Activated CD8-positive, alpha-beta T cell treated with anti-CD3 and anti-CD28 coated beads for 36 hours (primary cell): Measurements from ENCODE around the gene TCF7L2. TPM values are rescaled to one million over a fixed set of nuclear protein-coding genes. Genes with fewer than 3 reads are reported as not detected.

Experiments used
- ATAC-seq: fragments of 200-7000 bp; cut with Tn5 transposase; one replicate; pipeline ENCODE4 v1.10.0; 2021; ENCODE audit warnings: mild to moderate bottlenecking, moderate library complexity
- CTCF ChIA-PET: fragments of 350-600 bp; sonication (Branson Sonifier 250); formaldehyde crosslinking; loops from one replicate; lab custom pipeline; 2021; ENCODE audit warnings: antibody characterized with exemption; lab: Charles Lee
- POLR2A ChIA-PET: fragments of 350-600 bp; sonication (Branson Sonifier 250); formaldehyde crosslinking; loops from one replicate; lab custom pipeline; 2021; ENCODE audit warnings: antibody characterized with exemption; lab: Charles Lee
- DNase-seq: peaks from one replicate; pipeline ENCODE4 v3.0.0-alpha.2; 2020
- H3K27ac Mint-ChIP-seq: one replicate; pipeline ENCODE4 v1.8.0; 2021; ENCODE audit warnings: mild to moderate bottlenecking, mixed read lengths
- H3K27me3 Mint-ChIP-seq: one replicate; pipeline ENCODE4 v1.8.0; 2021; ENCODE audit warnings: mixed read lengths
- H3K36me3 Mint-ChIP-seq: one replicate; pipeline ENCODE4 v1.8.0; 2021; ENCODE audit warnings: low read depth, mixed read lengths
- H3K4me1 Mint-ChIP-seq: one replicate; pipeline ENCODE4 v1.8.0; 2021; ENCODE audit warnings: low read depth, mixed read lengths
- H3K4me3 Mint-ChIP-seq: one replicate; pipeline ENCODE4 v1.8.0; 2021; ENCODE audit warnings: mild to moderate bottlenecking, moderate library complexity, mixed read lengths
- H3K9me3 Mint-ChIP-seq: one replicate; pipeline ENCODE4 v1.8.0; 2021; ENCODE audit warnings: mixed read lengths
- CTCF ChIP-seq: fragments of 200-600 bp; IDR thresholded peaks from one replicate; pipeline ENCODE4 v1.8.0; 2022; ENCODE audit warnings: antibody characterized with exemption, mild to moderate bottlenecking
- intact Hi-C: fragments of 100-400 bp; cut with micrococcal nuclease; formaldehyde crosslinking; loops from one replicate; pipeline ENCODE4 v1.10.0; 2022
- total RNA-seq, 2 experiments: library from RNA; stranded (reverse); gene quantifications; one replicate each; pipeline ENCODE4 v1.2.3, GENCODE V29; 2021

TCF7L2 gene
- total RNA-seq, 2 experiments from 2014 or later: 1.5 to 1.6 TPM

GRCh38 chr10:113078282-113078907 lies 128.3 kb downstream of the TCF7L2 start:
- ChIA-PET POLR2A (no interaction called here), CTCF (no interaction called here)
- Mint-ChIP-seq H3K27me3 (no peaks in the 10 kb centered on the region), H3K27ac (no peak overlapping the region), H3K36me3 (no peaks in the 10 kb centered on the region), H3K4me3 (no peak overlapping the region), H3K9me3 (no peaks in the 10 kb centered on the region), H3K4me1 (no peaks in the 10 kb centered on the region)
- DNase-seq (no peak), ATAC-seq (no peak)
- intact Hi-C loops: no loop called here
- no peak for TF ChIP-seq CTCF

- no peak overlapping the region for H3K27ac Mint-ChIP-seq
- no peak overlapping the region for H3K4me3 Mint-ChIP-seq
- ChIA-PET CTCF (no interaction called here), POLR2A (no interaction called here)
- TF ChIP-seq CTCF: no peak
- H3K27me3 Mint-ChIP-seq: no peaks in the 10 kb centered on the region
- H3K4me1 Mint-ChIP-seq: no peaks in the 10 kb centered on the region
- H3K9me3 Mint-ChIP-seq: no peaks in the 10 kb centered on the region
- DNase-seq (no peak), ATAC-seq (no peak)
- intact Hi-C loops: no loop called here
- H3K36me3 Mint-ChIP-seq: no peaks in the 10 kb centered on the region
Measured at GRCh38 chr10:113080061-113080924, 130.2 kb downstream of the TCF7L2 start.

- DNase-seq: no peak
- intact Hi-C loops: no loop called here
- Mint-ChIP-seq H3K4me1 (no peaks in the 10 kb centered on the region), H3K36me3 (no peaks in the 10 kb centered on the region), H3K4me3 (no peak overlapping the region), H3K9me3 (no peaks in the 10 kb centered on the region), H3K27ac (no peak overlapping the region), H3K27me3 (no peaks in the 10 kb centered on the region)
- POLR2A ChIA-PET: no interaction called here
- no peak for ATAC-seq
- CTCF ChIA-PET: interaction anchor here (1.3 kb wide), 1 partner anchor 12 kb away, joined by 4 read pairs; no protein-coding TSS in a partner anchor
- no peak for TF ChIP-seq CTCF
Measured at GRCh38 chr10:113080925-113081229, 130.8 kb downstream of the TCF7L2 start.

- ChIA-PET POLR2A (no interaction called here), CTCF (no interaction called here)
Measured at GRCh38 chr10:113084031-113084430, 134.0 kb downstream of the TCF7L2 start.

More at GRCh38 chr10:113084031-113084430, 134.0 kb downstream of the TCF7L2 start:
- DNase-seq (no peak), ATAC-seq (no peak)
- intact Hi-C loops: no loop called here
- Mint-ChIP-seq H3K27me3 (no peaks in the 10 kb centered on the region), H3K27ac (no peak overlapping the region), H3K4me1 (no peaks in the 10 kb centered on the region), H3K9me3 (no peaks in the 10 kb centered on the region), H3K36me3 (no peaks in the 10 kb centered on the region), H3K4me3 (no peak overlapping the region)
- no peak for TF ChIP-seq CTCF
